Camera-type eye (tissue), 1 donor: ENCODE results near the gene H2AZ2. TPM values are rescaled to one million over a fixed set of nuclear protein-coding genes. Genes with fewer than 3 reads are reported as not detected.

Experiments
- total RNA-seq: library from RNA; depleted of rRNA; stranded (reverse); fragments of >200 nt; gene quantifications from one replicate; pipeline ENCODE4 v1.2.3, GENCODE V29; 2014

H2AZ2 gene
- total RNA-seq: 221 TPM

GRCh38 chr7:44847920-44848634 is at the start of gene H2AZ2:
Gene H2AZ2 (minus strand): TSS chr7:44848087. CDS start chr7:44847971, 116 bp downstream.

DNA sequence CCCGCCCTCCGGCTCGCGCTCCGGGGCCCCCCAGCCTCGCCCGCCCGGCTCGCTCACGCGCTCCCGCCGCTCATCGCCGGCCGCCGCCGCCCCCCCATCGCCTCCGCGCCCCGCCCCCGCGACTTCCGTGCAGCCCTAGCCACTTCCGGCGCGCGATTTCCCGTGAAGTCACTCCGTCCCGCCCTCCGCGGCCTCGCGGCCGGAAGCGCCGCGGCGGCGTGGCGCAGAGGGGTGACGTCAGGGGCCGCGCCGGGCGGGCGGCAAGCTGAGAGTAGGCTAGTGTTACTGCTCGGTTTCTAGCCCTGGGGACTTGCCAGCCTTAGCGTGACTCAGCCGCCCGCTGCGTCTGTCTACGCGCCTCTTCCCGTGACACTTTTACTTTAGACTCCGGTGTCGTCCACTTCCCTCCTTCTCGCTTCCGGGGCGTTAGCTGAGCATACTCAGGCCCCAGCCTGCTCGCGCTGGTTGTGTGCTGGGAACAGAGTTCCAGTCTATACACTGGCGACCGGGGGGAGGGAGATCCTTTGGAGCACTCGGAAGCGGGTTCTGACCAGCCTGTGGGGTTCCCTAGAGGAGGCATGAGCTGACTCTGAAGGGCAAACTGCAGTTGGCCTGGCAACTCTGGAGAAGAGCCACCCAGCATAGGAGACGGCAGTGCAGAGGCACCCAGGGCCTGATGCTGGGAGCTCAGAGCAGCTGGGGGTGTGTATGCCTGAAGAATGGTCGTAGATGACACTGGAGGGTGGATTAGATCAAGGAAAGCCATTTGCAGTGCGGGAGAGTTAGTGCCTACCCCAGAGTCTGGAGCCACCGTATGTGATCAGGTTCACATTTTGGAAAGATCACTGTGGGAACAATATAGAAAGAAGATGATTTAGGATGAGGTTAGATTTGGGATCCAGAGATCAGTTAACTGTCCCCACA is 37.8 kb upstream of the H2AZ2 start, which contains the start of gene PURB:
Gene PURB, minus strand, starts transcription at position 137 of the 924 bp plus-strand sequence. CDS start 182 bp downstream, outside the sequence.

GRCh38 chr7:44796504-44797328 is 51.2 kb downstream of the H2AZ2 start, which contains the start of gene PPIA:
Gene PPIA (plus strand): TSS chr7:44796681. CDS start chr7:44796725, 44 bp downstream.

Other genes starting within 250 kb of the H2AZ2 start
- 92.9 TPM for gene OGDH, start 241.5 kb downstream of the H2AZ2 start, total RNA-seq
- 17.5 TPM for gene ZMIZ2, start 99.2 kb downstream of the H2AZ2 start, total RNA-seq
- gene PPIA, start 51.4 kb downstream of the H2AZ2 start, total RNA-seq: 863 TPM
- gene PURB, start 37.4 kb upstream of the H2AZ2 start, total RNA-seq: 49.4 TPM
- gene MYO1G, start 130.9 kb upstream of the H2AZ2 start, total RNA-seq: 1.0 TPM
- gene CCM2, start 152.1 kb upstream of the H2AZ2 start, total RNA-seq: 30.6 TPM
- 8.9 TPM for gene NACAD, start 240.9 kb upstream of the H2AZ2 start, total RNA-seq